Stimulated activated CD4-positive, alpha-beta T cell treated with anti-CD3 and anti-CD28 coated beads, Interleukin-4, amount 100 ng/mL, for 1 hour (primary cell): ENCODE data around the gene MROH2A.
"Not testable (repeated sequence)": the region's sequence is repeated elsewhere in the genome, so short reads cannot be mapped to it uniquely, and the experiment has no call there.

Source experiments
- DNase-seq: peaks from one replicate; pipeline ENCODE4 v3.0.0-alpha.2; 2020

Gene MROH2A

GRCh38 chr2:233865838-233866237, 87.7 kb downstream of the MROH2A start:
- no peak for DNase-seq

DNA sequence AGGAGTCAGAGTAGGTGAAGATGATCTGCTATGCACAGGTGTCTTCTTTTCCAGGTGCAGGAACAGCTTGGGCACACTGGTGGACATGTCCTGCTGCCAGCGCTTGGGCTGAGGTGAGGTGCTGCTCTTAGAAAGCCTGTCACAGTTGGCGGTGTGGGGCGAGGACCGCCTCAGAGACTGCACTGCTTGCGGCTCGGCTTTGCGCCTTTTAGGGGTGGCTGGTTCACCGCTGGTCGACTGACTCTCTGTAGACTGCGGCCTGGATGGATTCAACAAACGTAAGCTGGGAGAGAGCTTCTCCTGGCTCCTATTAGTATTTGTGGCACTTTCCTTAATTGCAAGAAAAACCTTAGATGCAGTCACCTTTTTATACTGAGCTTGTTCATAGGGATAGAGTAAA, 88.3 kb downstream of the MROH2A start:
- no peak for DNase-seq

DNA sequence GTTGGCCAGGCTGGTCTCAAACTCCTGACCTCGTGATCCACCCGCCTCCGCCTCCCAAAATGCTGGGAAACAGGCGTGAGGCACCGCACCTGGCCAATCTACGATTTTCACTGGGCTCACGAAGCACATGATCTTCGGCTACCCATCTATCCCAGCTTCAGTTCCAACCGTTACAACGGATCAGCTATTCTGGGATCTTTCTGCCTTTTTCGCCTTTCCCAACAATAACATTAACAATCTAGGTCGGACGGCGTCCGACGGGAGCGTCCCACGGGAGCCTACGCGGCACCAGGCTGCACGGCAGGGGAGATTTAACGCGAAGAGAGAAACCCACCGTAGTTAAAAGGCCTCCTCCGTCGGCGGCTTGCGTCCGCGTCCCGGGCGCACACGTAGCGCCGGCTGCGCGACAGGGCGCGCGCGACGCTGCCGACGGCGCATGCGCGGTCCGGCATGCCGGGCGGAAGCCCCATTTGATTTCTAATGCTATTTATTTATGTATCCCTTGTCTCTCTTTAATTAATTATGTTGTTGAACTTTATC, 89.9 kb downstream of the MROH2A start, which contains the start of gene MSL3B:
MSL3B (minus strand) TSS at position 394 of the 540 bp plus-strand sequence.
- DNase-seq = peak; percentile 68

DNA sequence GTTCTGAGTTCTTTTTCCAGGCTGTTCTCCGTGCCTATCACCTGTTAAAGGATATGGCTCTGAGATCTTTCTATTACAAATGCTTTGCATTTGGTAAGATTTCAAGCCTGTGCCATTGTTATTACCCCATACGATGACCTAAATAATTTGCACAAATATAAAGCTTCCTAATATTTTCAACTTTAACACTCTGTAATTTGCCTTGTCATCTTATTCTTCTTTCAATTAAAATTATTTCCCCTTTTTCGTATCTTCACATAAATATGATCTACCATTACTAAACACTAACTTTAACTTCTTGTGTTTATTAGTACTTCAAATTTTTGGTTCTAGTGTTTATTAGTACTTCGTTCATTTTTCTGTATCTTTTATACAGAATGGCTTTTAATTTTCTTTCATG, 93.3 kb downstream of the MROH2A start:
- DNase-seq = no peak

- DNase-seq = not testable (repeated sequence)
Measured at GRCh38 chr2:233872125-233872524, 94.0 kb downstream of the MROH2A start.

- DNase-seq = no peak
Measured at GRCh38 chr2:233882353-233882752, 104.2 kb downstream of the MROH2A start.
